GM18861 (cell line): ENCODE data around the gene SLC22A15.
"Not testable (repeated sequence)": the region's sequence is repeated elsewhere in the genome, so short reads cannot be mapped to it uniquely, and the experiment has no call there.

Experiments used
- ATAC-seq: cut with Tn5 transposase; IDR thresholded peaks from one replicate; pipeline ENCODE4 v1.9.1; 2021; ENCODE audit not compliant: unreplicated experiment

Gene SLC22A15

DNA sequence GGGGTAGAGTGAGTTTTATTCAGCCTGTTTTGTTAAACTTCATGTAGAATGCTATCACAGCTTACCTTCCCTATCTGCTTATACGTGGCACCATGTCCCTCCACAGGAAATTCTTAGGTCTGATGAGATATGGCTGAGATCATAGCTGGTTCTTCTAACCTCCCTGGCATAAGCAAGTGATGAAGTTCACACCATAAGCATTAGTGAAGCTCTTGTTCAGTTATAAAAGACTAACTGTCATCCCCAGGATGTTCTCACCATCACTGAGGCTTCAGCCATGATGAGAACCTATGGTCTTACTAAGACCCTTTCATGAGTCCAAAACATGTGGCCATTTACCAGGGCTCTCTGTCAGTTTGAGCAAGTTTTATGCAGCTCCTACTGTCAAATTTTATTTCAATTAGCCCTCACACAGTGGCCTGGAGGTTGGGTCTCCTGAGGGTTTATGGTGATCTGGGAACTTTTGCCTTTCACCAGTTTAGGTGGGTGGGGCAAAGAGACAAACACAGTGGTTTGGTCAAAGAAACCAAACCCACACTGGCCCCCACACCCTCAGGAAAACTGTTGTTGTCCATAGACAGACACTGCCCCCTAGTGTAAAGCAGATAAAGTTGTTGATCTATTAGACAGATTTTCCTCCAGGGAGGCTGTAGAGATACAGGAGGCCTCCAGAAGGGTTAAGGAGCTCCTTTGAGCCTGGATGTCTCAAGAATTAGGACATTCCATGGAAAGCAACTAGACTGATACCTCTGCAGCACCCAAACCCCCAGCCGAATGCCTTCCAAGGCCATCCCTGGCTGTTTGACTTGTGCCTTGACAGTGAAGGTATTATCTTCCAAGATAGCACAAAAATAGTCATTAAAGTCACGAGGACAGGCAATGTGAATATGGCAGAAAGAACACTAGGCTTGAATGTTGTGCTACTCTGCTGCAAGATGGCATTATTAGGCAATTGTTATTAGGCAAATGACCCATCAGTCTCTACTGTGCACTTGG lies 5.0 kb downstream of the SLC22A15 start:
- no peak for ATAC-seq

DNA sequence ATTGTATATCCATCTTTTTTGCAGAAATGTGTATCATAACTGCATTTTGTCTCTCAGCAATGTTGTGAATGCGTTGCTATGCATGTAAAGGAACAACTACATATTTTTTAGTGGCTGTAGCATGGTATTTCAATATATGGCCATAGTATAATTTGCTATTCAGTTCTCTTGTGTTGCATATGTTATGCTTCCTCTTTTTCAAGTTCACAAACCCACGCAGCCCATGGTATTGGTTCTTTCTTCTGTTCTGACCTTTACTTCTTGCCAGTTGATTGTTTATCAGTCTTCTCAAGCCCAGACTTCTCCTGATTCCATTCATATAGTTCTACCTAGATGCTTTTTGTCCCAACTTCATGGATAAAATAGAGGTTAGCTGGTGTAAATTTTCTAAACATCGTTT lies 6.1 kb downstream of the SLC22A15 start:
- no peak for ATAC-seq

DNA sequence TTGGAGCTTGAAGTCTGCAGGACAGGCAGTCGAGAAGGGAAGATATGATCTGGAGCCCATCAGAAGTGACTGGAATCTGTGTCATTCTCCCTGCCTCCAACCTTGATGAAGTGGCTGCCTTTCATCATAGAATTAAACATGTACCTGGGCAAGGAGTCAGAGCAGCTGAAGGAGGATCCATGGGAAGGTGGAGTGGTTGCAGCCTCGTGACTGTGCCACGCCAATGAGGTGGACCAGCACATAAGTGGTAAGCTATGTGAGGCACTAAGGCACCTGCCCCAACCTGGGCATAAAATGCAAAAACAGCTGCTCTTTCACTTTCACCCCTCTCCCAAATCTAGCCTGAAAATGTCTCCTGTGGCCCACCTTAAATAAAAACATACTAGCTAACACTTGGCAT lies 7.3 kb downstream of the SLC22A15 start:
- no peak for ATAC-seq

DNA sequence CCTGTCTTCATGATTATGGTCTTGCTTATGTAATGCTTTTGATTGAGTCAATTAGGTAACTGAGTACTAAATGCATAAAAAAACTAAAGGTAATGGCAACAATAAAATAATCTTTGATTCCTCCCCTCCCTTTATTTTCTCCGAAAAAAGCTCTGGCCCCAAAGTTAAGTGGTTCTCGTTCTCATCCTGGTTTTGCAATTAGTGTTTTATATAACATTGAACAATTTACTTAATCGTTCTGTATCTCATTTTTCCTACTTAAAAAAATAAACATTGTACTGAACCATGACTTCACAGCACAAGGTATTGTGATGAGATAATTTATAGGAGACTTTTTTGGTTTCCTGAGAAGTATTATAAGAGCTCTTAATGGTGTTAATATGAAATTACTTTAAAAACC lies 11.3 kb downstream of the SLC22A15 start:
- ATAC-seq: no peak

DNA sequence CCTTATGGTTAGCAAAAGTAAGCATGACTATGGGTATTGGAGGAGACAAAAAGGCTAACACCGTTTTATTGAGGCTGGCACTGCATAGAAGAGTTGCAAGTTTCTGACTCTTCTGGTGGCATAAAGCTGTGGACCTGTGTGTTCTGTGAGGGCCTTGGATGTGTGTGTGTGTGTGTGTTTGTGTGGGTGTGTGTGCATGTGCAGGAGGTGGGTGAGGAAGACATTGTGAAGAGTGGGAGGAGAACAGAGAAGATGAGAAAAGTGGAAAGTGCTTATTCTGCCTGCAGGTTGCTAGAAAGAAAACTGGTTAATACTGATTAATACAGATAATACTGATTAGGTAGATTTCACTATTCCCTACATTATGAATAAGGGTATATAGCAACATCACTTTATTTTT lies 12.6 kb downstream of the SLC22A15 start:
- no peak for ATAC-seq

DNA sequence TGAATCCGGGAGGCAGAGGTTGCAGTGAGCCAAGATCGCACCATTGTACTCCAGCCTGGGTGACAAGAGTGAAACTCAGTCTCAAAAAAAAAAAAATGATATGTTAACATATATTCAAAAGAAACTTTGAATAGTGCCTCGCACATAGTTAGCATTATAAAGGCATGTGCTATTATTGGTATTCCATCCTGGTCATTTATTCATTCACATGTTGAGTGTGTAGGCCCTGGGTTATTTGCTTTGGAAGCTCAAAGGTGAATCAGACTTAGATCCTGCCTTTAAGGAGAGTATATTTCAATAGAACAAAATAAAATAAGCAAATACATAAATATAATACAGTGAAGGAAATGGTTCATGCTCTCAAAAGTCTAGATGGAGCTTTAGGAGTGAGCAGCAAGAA lies 13.4 kb downstream of the SLC22A15 start:
- no peak for ATAC-seq

DNA sequence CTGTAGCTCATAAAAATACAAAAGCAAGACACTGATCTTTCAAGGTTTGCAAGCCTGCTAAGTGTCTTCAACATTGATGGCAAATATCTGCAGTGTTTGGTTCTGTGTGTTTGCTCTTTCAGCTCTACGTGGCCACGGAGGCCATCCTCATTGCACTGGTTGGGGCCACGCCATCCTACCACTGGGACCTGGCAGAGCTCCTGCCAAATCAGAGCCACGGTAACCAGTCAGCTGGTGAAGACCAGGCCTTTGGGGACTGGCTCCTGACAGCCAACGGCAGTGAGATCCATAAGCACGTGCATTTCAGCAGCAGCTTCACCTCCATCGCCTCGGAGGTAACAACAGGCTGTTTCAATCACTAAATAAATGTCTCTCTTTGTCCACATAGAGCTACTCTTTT lies 15.6 kb downstream of the SLC22A15 start:
- no peak for ATAC-seq

DNA sequence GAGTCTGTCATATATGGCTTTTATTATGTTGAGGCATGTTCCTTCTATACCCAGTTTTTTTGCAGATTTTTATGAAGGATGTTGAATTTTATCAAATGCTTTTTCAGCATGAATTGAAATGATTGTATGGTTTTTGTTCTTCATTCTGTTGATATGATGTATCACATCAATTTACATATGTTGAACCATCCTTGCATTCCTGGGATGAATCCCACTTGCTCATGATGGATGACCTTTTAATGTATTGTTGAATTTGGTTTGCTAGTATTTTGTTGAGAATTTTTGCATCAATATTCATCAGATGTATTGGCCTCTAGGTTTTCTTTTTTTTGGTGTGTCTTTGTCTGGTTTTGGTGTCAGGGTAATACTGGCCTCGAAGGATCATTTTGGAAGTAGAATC lies 21.6 kb downstream of the SLC22A15 start:
- ATAC-seq: not testable (repeated sequence)

DNA sequence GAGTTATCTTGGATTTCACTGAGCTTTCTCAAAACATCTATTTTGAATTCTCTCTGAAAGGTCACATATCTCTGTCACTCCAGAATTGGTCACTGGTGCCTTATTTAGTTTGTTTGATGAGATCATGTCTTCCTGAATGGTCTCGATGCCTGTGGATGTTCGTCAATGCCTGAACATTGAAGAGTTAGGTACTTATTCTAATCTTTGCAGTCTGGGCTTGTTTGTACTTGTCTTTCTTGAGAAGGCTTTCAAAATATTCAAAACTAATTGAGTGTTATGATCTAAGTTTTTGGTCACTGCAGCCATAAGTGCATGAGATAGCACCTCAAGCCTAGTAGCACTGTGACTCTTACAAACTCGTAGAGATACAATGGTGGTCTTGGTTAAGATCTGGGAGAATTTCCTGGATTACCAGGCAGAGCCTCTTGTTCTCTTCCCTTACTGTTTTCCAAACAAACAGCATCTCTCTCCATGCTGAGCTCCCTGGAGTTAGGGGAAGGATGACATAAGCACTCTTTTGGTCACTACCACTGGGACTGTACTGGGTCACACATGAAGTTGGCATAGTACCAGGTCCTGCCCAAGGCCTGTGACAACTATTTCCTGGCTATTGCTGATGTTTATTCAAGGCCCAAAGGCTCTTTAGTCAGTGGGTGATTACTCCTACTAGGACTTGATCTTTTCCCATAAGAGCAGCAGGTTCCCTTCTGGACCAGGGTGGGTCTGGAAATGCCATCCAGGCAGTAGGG lies 25.6 kb downstream of the SLC22A15 start:
- no peak for ATAC-seq

DNA sequence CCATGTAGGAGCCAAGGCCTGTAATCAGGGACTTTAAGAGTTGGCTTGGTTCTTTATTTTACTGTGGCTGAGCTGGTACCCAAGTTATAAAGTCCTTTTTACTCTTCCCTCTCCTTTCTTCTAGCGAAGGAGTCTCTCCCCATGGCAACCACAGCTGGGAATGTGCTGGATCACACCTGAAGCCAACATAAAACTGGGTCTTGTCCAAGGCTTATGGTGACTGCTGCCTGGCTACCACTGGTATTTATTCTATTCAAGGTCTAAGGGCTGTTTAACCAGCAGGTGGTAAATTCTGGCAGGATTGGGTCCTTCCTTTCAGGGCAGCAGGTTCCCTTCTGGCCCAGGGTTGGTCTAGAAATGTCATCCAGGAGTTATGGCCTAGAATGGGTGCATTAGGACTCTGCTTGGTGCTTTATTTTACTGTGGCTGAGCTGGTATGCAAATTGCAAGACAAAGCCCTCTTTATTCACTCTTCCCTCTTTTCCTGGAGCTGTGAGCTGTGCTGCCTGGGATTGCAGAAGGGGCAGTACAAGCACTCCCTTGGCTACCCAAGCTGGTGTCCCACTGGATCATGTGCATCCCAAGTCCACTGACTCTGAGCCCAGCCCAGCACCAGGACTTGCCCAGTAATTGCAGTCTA lies 26.6 kb downstream of the SLC22A15 start:
- no peak for ATAC-seq

DNA sequence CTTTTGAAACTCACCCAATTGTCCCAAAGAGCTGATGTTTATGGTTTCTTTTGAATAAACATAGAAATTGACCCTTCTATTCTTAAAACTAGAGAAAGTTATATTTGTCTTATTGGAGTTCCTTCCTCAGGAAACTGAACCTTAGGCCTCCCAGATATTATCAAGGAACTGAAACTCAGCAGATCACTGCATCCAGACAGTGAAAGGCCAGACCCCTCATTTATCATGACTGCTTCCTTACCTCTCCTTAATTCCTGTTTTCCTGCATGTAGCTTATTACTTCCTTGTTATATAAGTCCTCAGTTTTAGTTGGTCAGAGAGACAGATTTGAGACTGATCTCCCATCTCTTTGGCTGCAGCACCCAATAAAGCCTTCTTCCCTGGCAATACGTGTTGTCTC lies 27.5 kb downstream of the SLC22A15 start:
- ATAC-seq: no peak

DNA sequence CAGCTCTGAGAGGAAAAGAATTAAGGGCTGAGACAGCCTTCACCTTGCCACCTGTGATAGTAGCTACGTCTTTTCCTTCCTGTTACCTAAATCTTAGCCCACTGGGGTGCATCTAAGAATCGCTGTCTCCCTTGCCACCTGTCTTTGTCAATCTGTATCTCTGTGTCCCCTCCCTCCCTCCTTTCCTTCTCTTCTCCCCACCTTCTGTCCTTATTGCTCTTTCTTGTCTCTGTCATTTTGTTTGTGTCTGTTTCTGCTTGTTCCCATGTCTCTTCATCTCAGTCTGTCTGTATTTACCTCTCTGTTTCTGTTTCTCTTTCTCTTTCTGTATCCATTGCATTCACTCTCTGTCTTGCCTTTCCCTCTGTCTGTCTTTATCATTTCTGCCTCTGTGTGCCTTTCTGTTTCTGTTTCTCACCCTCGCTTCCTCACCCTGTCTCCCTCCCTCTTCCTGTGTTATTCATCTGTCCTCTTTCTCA lies 30.2 kb downstream of the SLC22A15 start:
- peak; percentile 88 for ATAC-seq

DNA sequence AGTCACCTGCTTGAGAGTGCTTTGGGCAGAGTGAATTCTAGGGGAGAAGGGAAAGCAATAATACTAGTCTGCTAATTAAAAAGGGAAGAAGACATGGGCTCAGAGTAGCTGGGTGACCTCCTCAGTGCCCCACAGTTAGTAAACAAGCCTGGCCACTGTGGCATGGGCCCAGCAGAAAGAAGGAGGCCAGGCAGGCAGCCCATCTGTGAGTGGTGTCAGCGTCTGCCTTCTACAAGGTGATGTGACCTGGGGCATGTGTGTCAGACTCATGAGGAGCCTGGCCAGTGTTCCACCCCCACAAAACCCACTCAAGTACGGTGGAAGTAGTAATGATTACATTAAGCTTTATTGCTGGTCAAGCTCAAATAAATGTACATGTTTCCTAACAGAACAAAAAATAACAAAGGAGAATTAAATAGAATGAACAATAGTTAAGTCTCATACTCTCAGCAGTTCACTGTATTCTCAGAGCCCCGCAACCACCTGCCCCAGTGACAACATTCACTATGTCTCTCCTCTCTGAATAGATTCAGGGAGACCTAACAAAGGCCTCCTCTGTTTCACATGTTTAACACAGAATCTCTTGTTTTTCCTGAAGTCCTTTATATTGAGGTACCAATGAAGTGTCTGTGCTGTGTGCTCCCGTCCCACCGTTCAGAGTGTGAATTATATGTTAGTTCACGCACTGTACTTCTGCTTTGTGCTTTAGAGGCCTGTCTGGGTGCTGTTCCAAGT lies 32.5 kb downstream of the SLC22A15 start:
- no peak for ATAC-seq

DNA sequence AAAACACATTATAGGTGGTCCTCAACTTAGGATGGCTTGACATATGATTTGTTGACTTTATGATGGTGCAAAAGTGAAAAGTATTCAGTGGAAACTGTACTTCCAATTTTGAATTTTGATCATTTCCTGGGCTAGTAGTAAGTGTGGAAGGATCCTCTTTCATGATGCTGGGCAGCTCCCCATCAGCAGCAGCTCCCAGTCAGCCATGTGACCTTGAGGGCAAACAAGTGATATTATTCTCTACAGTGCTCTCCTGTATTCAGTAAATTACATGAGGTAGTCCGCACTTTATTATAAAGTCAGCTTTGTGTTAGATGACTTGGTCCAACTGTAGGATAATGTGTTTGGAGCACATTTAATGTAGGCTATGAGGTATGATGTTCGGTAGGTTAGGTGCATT lies 36.4 kb downstream of the SLC22A15 start:
- no peak for ATAC-seq

DNA sequence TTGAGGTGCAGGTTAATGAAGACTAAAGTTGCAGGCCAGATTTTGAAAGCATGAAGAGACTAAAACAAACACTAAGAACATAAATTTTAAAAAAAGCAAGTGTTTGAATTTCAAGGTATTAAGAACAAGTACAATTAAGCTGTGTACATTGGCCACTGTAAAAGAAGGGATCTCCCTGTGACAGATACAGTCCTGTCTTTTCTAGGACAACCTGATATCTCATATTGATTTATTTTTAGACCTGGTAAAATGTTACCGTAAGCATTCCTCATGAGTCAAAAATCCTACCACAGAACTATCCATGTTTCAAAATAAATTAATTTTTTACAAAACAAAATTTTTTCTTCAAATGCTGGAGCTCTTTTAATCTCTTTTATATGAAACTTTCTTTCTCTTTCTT lies 39.4 kb downstream of the SLC22A15 start:
- ATAC-seq: no peak

DNA sequence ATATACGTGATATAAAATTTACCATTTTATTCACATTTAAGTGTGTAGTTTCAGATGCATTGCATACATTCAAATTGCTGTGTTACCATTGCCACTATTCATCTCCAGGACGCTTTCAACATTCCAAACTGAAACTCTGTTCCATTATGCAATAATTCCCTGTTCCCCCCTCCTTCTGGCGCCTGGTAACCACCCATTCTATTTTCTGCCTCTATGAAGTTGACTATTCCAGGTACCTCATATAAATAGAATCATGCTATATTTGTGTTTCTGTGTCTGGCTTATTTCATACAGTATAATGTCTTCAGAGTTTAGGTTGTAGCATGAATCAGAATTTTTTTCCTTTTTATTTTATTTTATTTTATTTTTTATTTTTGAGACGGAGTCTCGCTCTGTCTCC lies 41.7 kb downstream of the SLC22A15 start:
- ATAC-seq: no peak

DNA sequence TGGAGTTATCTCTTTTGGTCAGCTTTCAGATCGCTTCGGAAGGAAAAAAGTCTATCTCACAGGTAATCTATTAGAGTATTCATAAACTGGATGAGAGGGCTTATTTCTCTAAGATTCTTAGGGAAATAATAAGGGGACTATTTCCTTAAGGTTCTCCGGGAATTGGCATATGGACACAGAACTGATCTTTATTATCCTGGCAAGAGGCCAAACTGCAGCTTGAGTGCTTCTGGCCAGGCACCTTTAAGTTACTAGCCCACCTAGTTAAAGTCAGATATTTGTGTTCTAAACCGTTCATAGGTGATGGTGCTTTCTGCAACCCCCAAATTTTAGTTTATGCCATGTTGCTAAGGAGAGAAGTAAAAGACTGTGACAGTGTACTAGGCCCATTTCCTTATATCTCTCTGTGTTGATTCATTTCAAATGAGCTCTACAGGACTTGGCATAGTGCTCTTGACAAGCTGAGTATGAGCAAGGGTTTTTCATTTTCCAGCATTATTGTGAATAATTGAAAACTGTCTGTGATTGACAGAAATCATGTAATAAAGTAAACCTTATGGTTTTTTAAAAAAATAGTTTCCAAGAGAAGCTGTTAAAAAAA lies 43.4 kb downstream of the SLC22A15 start:
- no peak for ATAC-seq

DNA sequence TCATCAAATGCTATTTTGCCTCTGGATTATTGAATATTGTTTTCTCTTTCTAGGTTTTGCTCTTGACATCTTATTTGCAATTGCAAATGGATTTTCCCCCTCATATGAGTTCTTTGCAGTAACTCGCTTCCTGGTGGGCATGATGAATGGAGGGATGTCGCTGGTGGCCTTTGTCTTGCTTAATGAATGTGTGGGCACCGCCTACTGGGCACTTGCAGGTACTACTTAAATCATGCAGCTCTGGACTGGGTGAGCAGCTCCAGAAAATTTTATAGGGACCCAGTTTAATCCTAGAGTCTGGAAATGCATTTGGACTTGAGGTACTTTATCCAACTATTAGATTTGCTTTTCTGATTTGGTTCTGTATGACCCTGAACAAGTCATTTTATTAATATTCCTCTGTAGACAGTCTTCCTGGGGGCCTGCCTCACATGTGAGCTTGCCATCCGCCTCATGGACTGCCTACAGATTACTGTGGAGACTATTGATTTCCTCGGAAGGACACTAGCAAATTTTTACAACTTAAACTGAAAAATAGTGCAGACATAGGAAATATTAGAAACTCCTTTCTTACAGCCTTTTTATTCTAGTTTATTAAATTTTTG lies 44.5 kb downstream of the SLC22A15 start:
- ATAC-seq: peak; percentile 88

DNA sequence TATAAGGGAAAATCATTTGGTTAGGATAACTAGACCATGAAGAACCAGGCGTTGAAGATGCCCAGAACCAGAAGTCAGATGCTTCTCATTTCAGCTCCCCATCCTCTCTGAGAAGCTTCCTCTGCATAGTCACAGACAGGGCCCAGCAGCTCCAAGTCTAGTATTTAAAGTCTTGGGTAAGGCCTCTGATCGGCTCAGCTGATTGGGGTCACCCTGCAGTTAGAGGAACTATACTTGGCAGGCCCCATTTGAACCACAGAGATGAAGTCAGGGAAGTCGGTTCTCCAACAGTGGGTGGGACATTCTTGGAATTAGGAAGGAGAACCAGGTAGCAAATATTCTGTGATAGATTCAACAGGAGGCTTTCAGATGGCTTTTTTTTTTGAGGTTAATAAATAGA lies 48.3 kb downstream of the SLC22A15 start:
- ATAC-seq: no peak

DNA sequence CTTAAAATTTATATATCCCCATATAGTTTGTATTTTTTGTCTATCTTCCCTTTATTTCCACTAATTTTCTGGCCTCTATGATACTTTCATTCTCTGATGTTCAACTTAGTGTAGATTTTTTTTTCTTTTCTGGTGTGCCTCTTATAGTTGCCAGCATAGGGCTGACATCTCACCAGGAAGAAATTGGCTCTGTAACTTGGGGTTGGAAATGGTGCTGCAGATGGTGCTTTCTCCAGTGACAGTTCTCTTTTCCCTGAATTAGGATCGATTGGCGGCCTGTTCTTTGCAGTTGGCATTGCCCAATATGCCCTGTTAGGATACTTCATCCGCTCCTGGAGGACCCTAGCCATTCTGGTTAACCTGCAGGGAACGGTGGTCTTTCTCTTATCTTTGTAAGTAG lies 50.3 kb downstream of the SLC22A15 start:
- no peak for ATAC-seq
